Measurements from ENCODE around the gene SRSF5.
A peak's percentile ranks its signal among the peaks of the same experiment; 100 is the strongest.
"Not testable (repeated sequence)": the region's sequence is repeated elsewhere in the genome, so short reads cannot be mapped to it uniquely, and the experiment has no call there.

Gene SRSF5

DNA sequence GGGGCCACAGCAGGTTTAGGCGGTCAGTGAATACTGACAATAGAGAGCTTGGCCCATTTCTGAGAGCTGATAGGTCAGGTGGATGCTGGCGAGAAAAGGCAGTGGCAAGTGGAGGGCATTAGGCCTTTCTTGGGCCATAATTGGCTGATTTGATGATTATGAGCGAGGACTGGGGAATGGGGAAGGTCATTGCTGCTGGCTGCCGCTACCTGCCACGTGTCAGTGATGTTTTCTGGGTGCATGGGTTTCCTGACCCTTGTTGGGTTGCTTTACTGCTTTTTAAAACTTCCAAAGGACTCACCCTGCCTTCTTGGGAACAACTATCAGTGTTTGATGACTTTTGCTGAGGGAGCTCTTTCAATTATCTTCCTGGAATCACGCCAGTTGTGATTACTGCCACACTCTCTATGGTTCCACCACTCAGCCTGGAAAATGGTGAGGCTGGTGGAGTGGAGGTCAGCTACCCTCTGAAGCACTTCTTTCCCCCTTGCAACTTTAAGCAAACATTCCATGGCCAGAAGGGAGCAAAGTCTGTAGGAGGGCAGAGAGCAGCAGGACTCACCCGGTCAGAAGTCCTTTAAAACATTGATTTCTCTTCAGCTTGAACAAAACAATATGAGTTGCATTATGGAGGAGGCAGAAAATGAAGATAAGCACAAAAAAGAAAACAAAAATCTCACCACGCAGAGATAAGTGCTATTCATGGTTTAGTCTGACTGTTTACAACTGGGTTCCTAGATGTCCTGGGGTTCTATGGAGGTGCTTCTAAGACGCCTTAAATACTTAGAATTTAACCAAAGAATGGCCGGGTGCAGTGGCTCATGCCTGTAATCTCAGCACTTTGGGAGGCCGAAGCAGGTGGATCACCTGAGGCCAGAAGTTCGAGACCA lies 42.2 kb downstream of the SRSF5 start:
- DNase-seq (ENCODE audit: low read depth in 2 of 2) = no peak

GRCh38 chr14:69811227-69811867 lies 44.4 kb downstream of the SRSF5 start:
- no peak for DNase-seq (ENCODE audit: low read depth in 2 of 2)

DNA sequence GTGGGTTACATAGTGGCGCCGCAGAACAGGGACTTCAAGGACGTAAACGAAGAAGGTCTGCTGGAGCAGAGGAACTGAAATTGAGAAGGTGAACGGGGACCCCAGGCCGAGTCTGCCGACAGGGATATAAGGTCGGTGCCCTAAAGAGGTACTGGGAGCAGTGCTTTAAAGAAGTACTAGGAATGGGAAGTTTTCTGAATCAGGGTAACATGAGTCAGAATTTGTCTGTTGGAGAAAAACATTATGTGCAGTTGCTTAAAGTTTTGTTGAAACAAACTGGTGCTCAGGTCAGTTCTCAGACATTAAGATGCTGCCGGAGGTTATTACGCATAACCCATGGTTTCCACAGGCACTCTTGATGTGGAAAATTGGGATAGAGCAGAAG lies 44.9 kb downstream of the SRSF5 start:
- no peak for DNase-seq (ENCODE audit: low read depth in 2 of 2)

DNA sequence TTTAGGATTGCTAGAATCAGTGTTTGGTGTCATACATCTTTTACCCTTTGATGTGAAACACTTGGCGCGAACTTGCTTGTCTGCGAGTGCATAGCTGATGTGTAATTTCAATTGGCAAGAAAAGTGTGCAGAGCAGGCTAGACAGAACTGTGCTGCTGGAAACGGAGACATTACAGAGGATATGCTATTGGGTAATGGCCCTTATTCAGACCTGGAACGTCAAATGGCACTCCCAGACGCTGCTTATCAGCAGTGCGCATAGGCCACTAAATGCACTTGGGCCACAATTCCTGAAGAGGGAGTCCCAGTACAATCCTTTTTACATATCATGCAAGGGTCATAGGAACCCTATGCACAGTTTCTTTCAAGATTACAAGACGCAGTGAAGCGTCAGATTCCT lies 45.8 kb downstream of the SRSF5 start:
- no peak for DNase-seq (ENCODE audit: low read depth in 2 of 2)

DNA sequence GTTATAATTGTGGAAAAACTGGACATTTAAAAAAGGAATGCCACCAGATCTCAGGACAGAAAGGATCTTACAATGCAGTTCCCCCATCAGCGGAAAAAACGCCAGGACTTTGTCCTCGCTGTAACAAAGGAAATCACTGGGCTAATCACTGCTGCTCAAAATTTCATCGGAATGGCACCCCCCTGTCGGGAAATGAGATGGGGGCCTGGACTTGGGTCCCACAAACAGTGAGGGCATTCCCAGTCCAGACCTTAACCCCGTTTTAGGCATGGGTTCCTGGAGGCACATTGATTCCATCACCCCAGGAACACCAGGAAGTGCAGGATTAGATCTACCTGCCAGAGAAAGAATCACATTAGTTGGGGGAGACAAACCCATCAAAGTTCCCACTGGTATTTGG lies 46.4 kb downstream of the SRSF5 start:
- DNase-seq (ENCODE audit: low read depth in 2 of 2) = not testable (repeated sequence)

DNA sequence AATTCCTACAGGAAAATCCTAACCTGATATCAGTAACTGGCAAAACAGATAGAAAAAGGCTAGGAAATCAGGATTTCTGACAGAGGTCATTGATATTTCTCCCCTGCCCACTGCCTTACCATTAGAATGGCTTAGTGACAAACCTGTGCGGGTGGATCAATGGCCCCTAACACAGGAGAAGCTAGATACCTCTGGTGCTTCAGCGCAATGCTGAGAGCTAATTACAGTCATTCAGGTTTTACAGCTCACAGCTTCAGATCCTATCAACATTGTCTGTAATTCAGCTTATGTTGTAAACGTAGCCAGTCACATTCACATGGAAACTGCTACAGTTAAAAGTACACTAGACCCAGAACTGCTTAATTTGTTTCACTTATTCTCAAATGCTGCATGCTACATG lies 47.5 kb downstream of the SRSF5 start:
- no peak for DNase-seq (ENCODE audit: low read depth in 2 of 2)

- no peak for DNase-seq (ENCODE audit: low read depth in 2 of 2)
These were observed 48.6 kb downstream of the SRSF5 start for GRCh38 chr14:69815556-69815955.

DNA sequence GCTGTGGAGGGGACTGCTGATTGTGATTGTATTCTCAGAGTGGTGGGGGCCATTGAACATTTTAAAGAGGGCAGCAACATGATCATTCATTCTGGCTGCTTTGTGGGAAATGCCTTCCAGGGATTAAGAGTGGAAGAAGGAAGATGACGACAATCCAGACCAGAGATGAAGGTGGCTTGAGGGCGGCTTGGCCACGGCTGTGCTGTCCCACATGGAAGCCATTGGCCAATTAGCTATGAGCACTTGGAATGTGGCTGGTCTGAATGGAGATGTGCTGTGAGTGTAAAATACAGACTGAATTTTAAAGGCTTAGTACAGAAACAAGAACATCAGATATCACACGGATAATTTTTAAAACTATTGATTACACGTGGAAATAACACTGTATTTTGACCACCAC lies 49.3 kb downstream of the SRSF5 start:
- no peak for DNase-seq (ENCODE audit: low read depth in 2 of 2)

GRCh38 chr14:69818758-69819191 lies 51.8 kb downstream of the SRSF5 start:
- DNase-seq (ENCODE audit: low read depth in 2 of 2) = peak; percentile 2 to 15

GRCh38 chr14:69819607-69820006 lies 52.7 kb downstream of the SRSF5 start:
- DNase-seq (ENCODE audit: low read depth in 2 of 2) = no peak

DNA sequence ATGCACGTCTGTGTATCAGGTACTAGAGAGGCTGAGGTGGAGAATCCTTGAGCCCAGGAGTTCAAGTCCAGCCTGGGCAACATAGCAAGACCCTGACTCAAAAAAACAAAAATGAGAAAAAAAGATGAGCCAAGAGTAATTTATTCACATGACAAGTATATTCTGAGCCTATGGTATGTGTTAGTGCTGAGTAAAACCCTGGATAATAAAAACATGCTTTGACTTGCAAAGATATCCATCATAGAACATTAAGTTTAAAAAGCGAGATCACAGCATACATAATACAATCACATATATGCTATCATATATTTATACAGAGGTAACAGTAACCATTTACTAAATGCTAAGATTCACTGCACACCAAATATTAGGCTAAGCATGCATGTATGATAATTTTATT lies 54.0 kb downstream of the SRSF5 start:
- no peak for DNase-seq (ENCODE audit: low read depth in 2 of 2)

Data from stimulated activated CD8-positive, alpha-beta memory T cell treated with anti-CD3 and anti-CD28 coated beads, Interleukin-7, amount 100 ng/mL, for 1 hour (primary cell).